ENCODE results near the gene UTP11. TPM values are rescaled to one million over a fixed set of nuclear protein-coding genes. Genes with fewer than 3 reads are reported as not detected.

Gene UTP11
- total RNA-seq, 1 donor from 2014 or later, result 29.1 TPM

DNA sequence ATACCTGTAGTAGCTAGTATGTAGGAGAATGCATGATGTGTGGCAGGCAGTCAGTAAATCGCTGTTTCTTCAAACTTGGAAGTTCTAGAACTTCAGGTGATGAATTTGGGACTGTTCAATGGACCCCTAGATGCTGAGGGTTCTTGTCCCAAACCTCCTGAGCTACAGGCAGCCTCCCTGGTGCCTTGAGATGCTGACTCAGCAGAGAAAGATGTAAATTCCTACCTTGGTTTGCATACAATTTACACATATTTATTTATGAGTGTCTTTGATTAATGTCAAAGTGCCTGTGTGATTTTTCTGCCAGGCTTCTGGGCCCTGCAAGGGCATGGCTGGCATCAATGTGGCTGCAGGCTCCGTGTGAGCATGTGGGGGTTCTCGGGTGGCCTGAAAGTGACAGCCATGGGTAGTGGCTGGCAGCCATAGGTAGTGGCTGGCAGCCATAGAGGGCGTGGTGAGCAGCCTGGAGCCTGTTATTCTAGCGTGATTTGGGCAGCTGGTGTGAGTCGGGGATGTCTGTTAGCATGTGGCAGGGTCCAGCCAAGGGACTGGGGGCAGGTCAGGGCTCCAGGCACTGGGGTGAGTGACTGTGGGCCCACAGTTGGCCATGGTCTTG is 47.2 kb downstream of the UTP11 start:
- H3K27ac ChIP-seq, result no peak overlapping the region
- no peaks in the 10 kb centered on the region for H3K27me3 ChIP-seq
- no peak for TF ChIP-seq CTCF (IDR thresholded peaks at IDR 0.05)
- H3K4me1 ChIP-seq, result no peaks in the 10 kb centered on the region
- H3K36me3 ChIP-seq, result no peaks in the 10 kb centered on the region
- no peak overlapping the region for H3K4me3 ChIP-seq
- no peak for ATAC-seq
- no peak for DNase-seq
- intact Hi-C loops (cut with DNase I), result no loop called here
- no peaks in the 10 kb centered on the region for H3K9me3 ChIP-seq

- intact Hi-C loops (cut with DNase I), result no loop called here
- Histone ChIP-seq H3K27me3 (no peaks in the 10 kb centered on the region), H3K4me1 (no peaks in the 10 kb centered on the region), H3K27ac (no peak overlapping the region), H3K9me3 (no peaks in the 10 kb centered on the region), H3K4me3 (no peak overlapping the region), H3K36me3 (no peaks in the 10 kb centered on the region)
- ATAC-seq (no peak), DNase-seq (no peak)
- TF ChIP-seq CTCF (IDR thresholded peaks at IDR 0.05), result no peak
Observed at GRCh38 chr1:38060498-38060897, 48.0 kb downstream of the UTP11 start.

- intact Hi-C loops (cut with DNase I), result no loop called here
- no peak overlapping the region for H3K27ac ChIP-seq
- H3K4me3 ChIP-seq, result no peak overlapping the region
- H3K9me3 ChIP-seq, result no peaks in the 10 kb centered on the region
- no peak for TF ChIP-seq CTCF (IDR thresholded peaks at IDR 0.05)
- no peaks in the 10 kb centered on the region for H3K36me3 ChIP-seq
- no peaks in the 10 kb centered on the region for H3K27me3 ChIP-seq
- DNase-seq (no peak), ATAC-seq (no peak)
- H3K4me1 ChIP-seq, result no peaks in the 10 kb centered on the region
Observed at GRCh38 chr1:38061290-38061689, 48.8 kb downstream of the UTP11 start.

DNA sequence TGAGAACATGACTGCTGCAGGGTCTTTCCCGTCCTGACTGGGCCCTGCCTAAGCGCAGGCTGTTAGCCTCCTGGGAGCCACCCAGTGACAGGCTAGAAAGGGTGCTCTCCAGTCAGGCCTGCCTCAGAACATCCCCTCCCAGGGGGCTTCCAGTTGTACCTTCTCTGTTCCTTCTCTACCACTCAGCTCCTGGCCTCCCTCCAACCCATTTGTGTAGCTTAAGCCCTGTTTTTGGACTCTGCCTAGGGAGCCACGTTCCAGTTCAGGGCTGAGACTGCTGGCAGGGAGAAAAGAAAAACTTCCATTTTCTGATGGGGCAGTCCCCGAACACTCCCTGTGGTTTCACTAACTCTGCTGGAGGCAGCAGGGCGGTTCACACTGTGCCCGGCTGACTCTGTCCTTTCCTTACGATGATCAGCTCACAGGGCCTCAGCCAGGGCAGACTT is 49.4 kb downstream of the UTP11 start:
- intact Hi-C loops (cut with DNase I), result no loop called here
- no peak for DNase-seq
- TF ChIP-seq CTCF (IDR thresholded peaks at IDR 0.05), result no peak

DNA sequence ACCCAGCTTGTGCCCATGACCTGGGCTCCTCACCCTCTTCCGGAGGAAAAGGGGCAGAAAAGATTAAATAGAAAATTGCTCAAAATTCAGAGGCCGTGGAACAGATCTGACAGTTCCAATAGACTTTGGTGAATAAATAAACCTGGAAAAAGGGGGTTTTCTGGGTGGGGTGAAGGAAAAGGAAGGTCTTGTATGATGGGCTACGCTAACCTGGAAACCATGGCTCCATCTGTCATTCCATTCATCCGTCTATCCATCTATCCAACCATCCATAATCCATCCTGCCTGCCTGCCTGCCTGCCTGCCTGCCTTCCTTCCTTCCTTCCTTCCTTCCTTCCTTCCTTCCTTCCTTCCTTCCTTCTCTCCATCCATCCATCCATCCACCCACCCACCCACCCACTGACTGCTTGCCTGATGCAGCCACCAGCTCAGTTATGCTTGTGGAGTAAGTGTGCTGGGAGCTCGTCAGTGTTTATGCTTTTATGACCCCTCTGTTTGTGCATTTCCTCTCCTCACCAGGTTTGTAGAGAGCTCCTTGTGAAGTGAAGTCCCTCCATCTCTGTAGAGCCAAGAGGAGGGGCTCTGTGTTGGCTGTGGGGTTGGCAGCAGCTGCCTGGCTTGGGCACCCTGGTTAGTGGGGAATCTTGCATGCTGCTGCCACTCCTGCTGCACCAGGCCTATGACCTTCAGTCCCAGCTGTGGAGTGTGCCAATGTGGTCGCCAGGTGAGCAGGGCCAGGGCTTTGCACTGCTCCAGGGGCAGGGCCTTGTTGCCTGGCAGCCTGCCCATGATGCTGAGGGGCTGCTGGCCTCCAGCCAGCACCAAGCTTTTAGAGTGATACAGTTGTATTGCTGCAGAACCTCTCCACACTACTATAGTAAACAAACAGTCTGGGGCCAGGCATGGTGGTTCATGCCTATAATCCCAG is 50.1 kb downstream of the UTP11 start:
- ATAC-seq, result no peak
- no peaks in the 10 kb centered on the region for H3K9me3 ChIP-seq
- H3K36me3 ChIP-seq, result no peaks in the 10 kb centered on the region
- H3K4me3 ChIP-seq, result no peak overlapping the region
- TF ChIP-seq CTCF (IDR thresholded peaks at IDR 0.05), result no peak
- no peak for DNase-seq
- H3K27ac ChIP-seq, result no peak overlapping the region
- intact Hi-C loops (cut with DNase I), result no loop called here
- no peaks in the 10 kb centered on the region for H3K27me3 ChIP-seq
- H3K4me1 ChIP-seq, result no peaks in the 10 kb centered on the region

More for the DNA sequence above, 49.4 kb downstream of the UTP11 start:
- no peak overlapping the region for H3K27ac ChIP-seq
- H3K27me3 ChIP-seq, result no peaks in the 10 kb centered on the region
- H3K36me3 ChIP-seq, result no peaks in the 10 kb centered on the region
- ATAC-seq, result no peak
- H3K4me3 ChIP-seq, result no peak overlapping the region
- H3K4me1 ChIP-seq, result no peaks in the 10 kb centered on the region
- no peaks in the 10 kb centered on the region for H3K9me3 ChIP-seq
